GM06990 (cell line): Measurements from ENCODE around the gene PRLR.

Experiments used
- DNase-seq: peaks from one replicate; pipeline ENCODE4 v3.0.0-alpha.2; 2011; ENCODE audit not compliant: insufficient read length; ENCODE audit errors: extremely low read depth
- H3K27me3 ChIP-seq: replicated peaks from 2 replicates; pipeline ENCODE4 v1.6.0; 2011; ENCODE audit warnings: low read length; ENCODE audit not compliant: control insufficient read depth, insufficient read depth
- H3K36me3 ChIP-seq: 2 replicates; pipeline ENCODE4 v1.5.1; 2011; ENCODE audit warnings: low read length; ENCODE audit not compliant: control insufficient read depth, insufficient read depth
- H3K4me3 ChIP-seq: replicated peaks from 2 replicates; pipeline ENCODE4 v1.5.1; 2011; ENCODE audit warnings: low read depth, mild to moderate bottlenecking, control low read depth, low read length
- CTCF ChIP-seq: IDR thresholded peaks from 2 replicates; pipeline ENCODE4 v1.5.1; 2011; ENCODE audit warnings: low read length, control low read depth, mild to moderate bottlenecking, inconsistent platforms; ENCODE audit not compliant: insufficient read depth, poor library complexity, severe bottlenecking

Gene PRLR

DNA sequence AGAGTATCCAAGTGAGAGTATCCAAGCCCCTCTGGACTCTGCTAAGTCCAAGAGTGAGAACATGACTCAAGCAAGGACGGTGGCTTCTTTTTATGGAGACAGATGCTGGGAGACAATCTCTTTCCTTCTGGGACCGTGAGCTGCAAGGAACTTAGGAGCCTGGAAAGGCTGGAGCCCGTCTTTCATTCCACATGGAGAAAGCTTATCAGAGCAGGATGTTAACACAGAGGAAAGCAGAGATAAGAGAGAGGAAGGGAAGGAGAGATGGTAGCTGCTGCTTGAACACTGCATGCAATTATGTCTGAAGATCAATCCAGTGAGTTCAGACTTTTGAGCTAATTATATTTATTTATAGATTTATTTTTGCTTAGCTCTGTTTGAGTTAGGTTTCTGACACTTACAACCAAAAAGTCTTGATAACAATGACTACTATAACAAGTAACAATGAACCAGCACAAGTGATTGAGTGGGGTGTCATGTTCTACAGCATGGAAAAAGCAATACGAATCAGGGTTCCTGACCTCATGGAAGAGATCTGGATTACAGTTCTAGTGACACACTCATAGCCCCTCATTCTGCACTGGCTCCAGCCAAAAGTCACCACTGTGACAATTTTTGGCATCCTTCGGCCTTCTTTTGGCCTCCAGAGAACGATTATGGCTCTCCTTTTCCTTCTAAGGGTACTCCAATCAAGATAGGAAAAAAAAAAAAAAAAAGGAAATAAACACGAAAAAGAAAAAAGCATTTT is 71.5 kb downstream of the PRLR start:
- Histone ChIP-seq H3K36me3 (no peaks in the 10 kb centered on the region), H3K4me3 (no peak overlapping the region), H3K27me3 (no peaks in the 10 kb centered on the region)
- TF ChIP-seq CTCF = no peak
- no peak for DNase-seq

DNA sequence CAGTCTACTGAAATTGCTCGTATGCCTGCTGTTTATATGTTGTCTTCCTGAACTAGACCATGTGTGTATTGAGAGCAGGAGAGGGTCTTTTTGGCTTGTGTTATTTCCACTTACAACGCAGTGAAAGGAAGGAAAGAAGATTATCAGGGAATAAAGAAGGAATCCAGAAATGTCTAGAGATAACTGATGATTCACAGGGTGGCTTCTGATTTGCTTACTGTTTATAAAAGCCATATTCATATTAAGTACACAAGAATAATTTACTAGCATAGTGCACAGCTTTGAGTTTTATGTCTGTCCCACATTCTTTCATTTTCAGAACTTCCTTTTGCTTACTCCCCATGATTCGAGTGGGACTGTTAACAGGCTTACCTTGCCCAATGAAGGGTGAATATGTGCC is 72.1 kb downstream of the PRLR start:
- no peak for DNase-seq
- Histone ChIP-seq H3K4me3 (no peak overlapping the region), H3K36me3 (no peaks in the 10 kb centered on the region), H3K27me3 (no peaks in the 10 kb centered on the region)
- TF ChIP-seq CTCF = no peak

GRCh38 chr5:35153375-35153932 is 76.8 kb downstream of the PRLR start:
- H3K4me3 ChIP-seq = no peak overlapping the region
- no peaks in the 10 kb centered on the region for H3K36me3 ChIP-seq
- no peaks in the 10 kb centered on the region for H3K27me3 ChIP-seq
- no peak for TF ChIP-seq CTCF
- no peak for DNase-seq

GRCh38 chr5:35152733-35153132 is 77.6 kb downstream of the PRLR start:
- H3K36me3 ChIP-seq = no peaks in the 10 kb centered on the region
- H3K4me3 ChIP-seq = no peak overlapping the region
- DNase-seq = no peak
- H3K27me3 ChIP-seq = no peaks in the 10 kb centered on the region
- no peak for TF ChIP-seq CTCF

DNA sequence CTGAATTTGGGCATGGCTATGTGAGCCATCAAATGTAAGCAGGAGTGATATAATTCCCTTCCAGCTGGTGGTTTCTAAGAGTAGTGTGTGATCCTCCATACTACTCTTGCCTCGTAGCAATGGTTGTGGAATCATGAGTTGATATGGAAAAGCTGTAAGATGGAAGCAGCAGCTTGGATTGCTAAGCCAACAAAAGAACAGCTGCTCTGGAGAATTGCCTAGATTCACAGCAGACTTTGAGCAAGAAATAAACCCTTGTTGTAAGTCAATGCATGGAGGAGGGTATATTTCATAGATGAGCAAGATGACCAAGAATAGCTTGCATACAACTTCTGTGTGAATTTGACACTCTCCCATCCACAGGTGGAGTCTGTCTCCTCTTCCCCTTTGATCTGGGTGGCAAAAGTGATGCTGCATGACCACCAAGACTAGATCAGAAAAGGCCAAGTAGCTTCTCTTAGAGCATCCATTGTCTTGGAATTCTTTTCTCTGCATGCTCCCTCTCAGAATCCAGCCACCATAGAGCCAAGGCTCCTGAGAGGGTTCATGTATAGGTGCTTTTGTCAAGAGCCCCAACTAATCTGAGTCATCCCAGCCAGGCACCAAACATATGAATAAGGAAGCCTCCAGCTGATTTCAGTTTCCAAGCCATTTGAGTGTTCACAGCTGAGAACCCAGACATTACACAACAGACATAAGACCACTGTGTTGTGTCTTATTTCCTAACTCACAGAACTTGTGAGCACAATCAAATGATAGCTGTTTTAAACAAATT is 79.0 kb downstream of the PRLR start:
- H3K36me3 ChIP-seq = no peaks in the 10 kb centered on the region
- H3K27me3 ChIP-seq = no peaks in the 10 kb centered on the region
- no peak for TF ChIP-seq CTCF
- no peak for DNase-seq
- no peak overlapping the region for H3K4me3 ChIP-seq
